ENCODE results near the gene MACROH2A1. TPM values are rescaled to one million over a fixed set of nuclear protein-coding genes. Genes with fewer than 3 reads are reported as not detected.

Gene MACROH2A1
- total and polyA plus RNA-seq, 2 of the 4 experiments (the other 2 are of a cell fraction): 122 to 126 TPM

- intact Hi-C loops (cut with micrococcal nuclease) (loop anchor here (10.0 kb wide), 1 partner anchor 232 kb away; no protein-coding TSS in a partner anchor), dilution Hi-C loops (cut with HindIII; ENCODE audit: low sequenced_read_pairs, unreplicated experiment) (no loop called here), in situ Hi-C loops (cut with MboI; ENCODE audit: low sequenced_read_pairs) (no loop called here)
- DNase-seq (no peak), ATAC-seq (ENCODE audit: low read depth) (no peak)
- Histone ChIP-seq H3K23ac (ENCODE audit: low read depth, low read length) (no peak overlapping the region), H3K9me3 (ENCODE audit: control insufficient read depth, insufficient read depth, low read length) (no peaks in the 10 kb centered on the region), H2AFZ (replicated peaks; ENCODE audit: low read length, poor library complexity) (peak overlapping the region; percentile 48), H3K27me3 (ENCODE audit: control insufficient read depth, insufficient read depth, low read length) (no peaks in the 10 kb centered on the region), H3K4me2 (ENCODE audit: low read depth, low read length) (no peak overlapping the region), H2BK20ac (ENCODE audit: low read depth, low read length) (peak overlapping the region; percentile 8), H3K14ac (replicated peaks; ENCODE audit: low read depth, low read length) (no peak overlapping the region), H2AK5ac (ENCODE audit: low read depth, low read length) (peak overlapping the region; percentile 5), H3K9me1 (ENCODE audit: insufficient read depth, low read length) (peaks cover 17% of the 10 kb centered on the region), H3K9ac (ENCODE audit: low read depth, low read length) (no peak overlapping the region), H2BK120ac (ENCODE audit: low read depth, low read length) (peak overlapping the region; percentile 49; the same call in 1 of the 2 replicates), H3K4ac (ENCODE audit: low read depth, low read length) (peak overlapping the region; percentile 32; the same call in 1 of the 2 replicates), H2BK5ac (ENCODE audit: low read depth, low read length, poor library complexity, severe bottlenecking) (no peak overlapping the region), H3K18ac (ENCODE audit: low read depth, low read length) (no peak overlapping the region), H4K20me1 (ENCODE audit: insufficient read depth, low read length) (0 out of 2 replicates have a peak, but pooled peaks cover 3% of the 10 kb centered on the region), H3K56ac (ENCODE audit: extremely low read depth, insufficient read depth, low read length) (no peak overlapping the region), H3K4me3 (ENCODE audit: insufficient read depth, low read depth, low read length) (no peak overlapping the region), H2AK9ac (replicated peaks; ENCODE audit: low read depth, low read length, poor library complexity) (peak overlapping the region; percentile 6), H4K5ac (ENCODE audit: low read depth, low read length) (no peak overlapping the region), H3K36me3 (ENCODE audit: control insufficient read depth, insufficient read depth, low read length) (no peaks in the 10 kb centered on the region), H3K27ac (ENCODE audit: insufficient read depth, low read length) (no peak overlapping the region), H3K79me1 (ENCODE audit: low read depth in 1 of 2, low read length in 2 of 2) (no peaks in the 10 kb centered on the region), H4K91ac (ENCODE audit: insufficient read depth, low read depth, low read length) (no peak overlapping the region), H2BK15ac (ENCODE audit: low read depth, low read length) (peak overlapping the region; percentile 74; the same call in 1 of the 3 replicates), H4K8ac (ENCODE audit: low read depth in 2 of 2, low read length in 2 of 2) (peak overlapping the region in 1 of 2 experiments; percentile 2; a peak in 1 of 4 replicates), H3K4me1 (ENCODE audit: control insufficient read depth, insufficient read depth, low read length) (peaks cover 24% of the 10 kb centered on the region)
- TF ChIP-seq RAD21 (IDR thresholded peaks at IDR 0.05; ENCODE audit: low read length): no peak
- no peak for TF ChIP-seq FOS (IDR thresholded peaks at IDR 0.05; ENCODE audit: low read depth, low read length)
- no peak for TF ChIP-seq POLR2A (IDR thresholded peaks at IDR 0.05; ENCODE audit: low read depth, low read length)
- no peak for TF ChIP-seq CEBPB (IDR thresholded peaks at IDR 0.05; ENCODE audit: low read depth, low read length)
- no peak for TF ChIP-seq ELK1 (IDR thresholded peaks at IDR 0.05; ENCODE audit: borderline replicate concordance, low read depth, low read length)
- TF ChIP-seq MXI1 (IDR thresholded peaks at IDR 0.05; ENCODE audit: borderline replicate concordance, low read depth, low read length): no peak
- no peak for TF ChIP-seq RCOR1 (IDR thresholded peaks at IDR 0.05; ENCODE audit: insufficient replicate concordance, low read length)
- no peak for TF ChIP-seq MAZ (IDR thresholded peaks at IDR 0.05; ENCODE audit: borderline replicate concordance, low read depth, low read length)
- ChIA-PET POLR2A (ENCODE audit: unreplicated experiment) (no interaction called here), CTCF (no interaction called here)
- no TSS peak for BruUV-seq (replicated peaks)
- 80% methylated on average over 1 of the region's 7 CpGs; no CpG with 5 or more reads in 1 of the 2 experiments for WGBS, 2 experiments (ENCODE audit: extremely low coverage in 2 of 2, insufficient read length in 1 of 2)
Measured at GRCh38 chr5:135436951-135437418, 38.0 kb upstream of the MACROH2A1 start.

All from IMR-90 (cell line).